NOMO-1 treated with DMSO at 0.1 percent for 48 hours (cell line): Measurements from ENCODE around the gene AMHR2.

Experiments
- DNase-seq: peaks from one replicate; lab custom pipeline; 2025; ENCODE audit not compliant: unreplicated experiment; lab: John Stamatoyannopoulos, UW

AMHR2 gene

DNA sequence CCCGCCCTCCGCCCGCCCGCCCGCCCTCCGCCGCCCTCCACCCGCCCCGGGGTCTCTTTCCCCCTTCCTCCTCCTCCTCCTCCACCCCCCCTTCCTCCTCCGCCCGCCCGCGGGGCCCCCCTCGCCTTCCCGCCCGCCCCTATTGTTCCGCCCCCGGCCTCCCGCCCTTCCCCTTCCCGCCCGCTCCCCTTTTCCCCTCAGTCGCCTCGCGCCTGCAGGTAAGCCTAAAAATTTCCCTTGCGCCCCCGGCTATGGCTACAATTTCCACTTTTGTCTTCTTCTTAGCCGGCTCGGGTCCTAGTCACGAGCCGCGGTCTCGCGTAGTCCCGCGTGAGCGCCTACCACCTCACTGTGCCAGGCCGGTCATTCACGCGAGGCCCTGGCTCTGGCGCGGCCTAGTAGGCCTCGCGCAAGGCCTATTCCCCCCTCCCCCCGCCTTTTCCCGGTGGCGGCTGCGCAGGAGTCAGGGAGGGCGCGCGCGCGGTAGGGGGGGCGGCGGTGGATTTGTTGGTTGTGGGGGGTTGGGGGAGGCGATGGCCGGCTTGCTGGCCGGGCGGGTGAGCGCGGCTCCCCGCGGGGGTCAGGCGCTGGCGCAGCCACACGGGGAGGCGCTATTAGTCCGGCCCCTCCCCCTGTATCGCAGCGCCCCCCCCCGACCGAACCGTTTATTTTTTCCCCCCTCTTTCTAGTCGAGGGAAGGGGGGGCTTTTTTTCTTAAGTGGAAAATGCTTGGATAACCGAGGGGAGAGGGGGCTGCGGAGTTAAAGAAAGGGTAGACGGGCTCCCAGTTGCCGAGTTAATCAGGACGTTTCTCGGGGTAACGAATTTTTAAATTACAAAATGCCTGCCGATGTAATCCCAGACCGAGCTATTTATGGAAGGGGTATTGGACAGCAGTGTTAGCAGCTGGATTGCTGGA, 28.8 kb downstream of the AMHR2 start:
- peak; percentile 49 for DNase-seq

DNA sequence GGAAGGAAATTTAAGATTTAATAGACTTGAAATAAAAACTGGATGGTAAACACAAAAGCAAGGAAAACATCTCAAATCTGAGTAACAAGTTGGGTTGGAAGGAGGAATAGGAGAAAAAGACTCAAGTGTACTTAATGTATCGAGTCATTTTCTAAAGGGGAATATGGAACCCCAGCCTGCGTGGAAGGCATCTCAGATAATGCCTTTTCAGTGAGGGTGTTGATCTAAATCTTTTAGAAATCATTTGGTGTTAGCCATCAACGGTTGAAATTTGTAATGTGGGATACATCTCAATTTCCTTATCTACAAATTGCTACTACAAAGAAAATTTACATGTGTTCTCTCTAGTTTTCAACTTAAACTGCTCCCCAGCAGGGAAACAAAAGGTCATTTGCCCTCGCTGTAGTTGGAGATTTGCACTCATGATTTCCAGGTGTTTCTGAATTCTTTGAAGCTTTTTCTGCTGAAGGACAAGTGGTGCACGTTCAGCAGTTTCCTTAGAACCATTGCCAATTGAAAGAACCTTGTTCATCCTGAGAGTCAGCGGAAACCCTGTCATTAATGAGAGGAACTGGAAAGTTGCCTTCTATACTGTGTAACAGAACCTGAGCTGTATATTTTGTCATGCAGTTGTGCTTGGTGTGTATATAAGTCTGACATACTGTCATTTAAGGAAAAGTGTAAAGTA, 30.4 kb downstream of the AMHR2 start:
- DNase-seq = no peak

DNA sequence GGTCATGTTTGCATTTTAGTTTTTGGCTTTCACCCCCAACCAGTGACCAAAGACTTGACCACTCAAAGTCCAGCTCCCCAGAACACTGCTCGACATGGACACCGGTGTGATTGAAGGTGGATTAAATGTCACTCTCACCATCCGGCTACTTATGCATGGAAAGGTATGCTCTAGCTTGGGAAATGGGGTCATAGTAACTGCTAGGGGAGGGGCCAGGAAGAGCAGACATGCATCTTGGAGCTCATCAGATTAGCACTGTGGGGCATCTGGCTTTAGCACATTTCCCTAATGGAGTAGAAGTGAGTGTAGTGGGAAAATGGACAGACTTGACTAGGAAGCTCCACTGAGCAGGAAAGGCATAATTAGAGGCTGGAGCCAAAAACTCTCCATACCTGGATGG, 31.1 kb downstream of the AMHR2 start:
- no peak for DNase-seq

DNA sequence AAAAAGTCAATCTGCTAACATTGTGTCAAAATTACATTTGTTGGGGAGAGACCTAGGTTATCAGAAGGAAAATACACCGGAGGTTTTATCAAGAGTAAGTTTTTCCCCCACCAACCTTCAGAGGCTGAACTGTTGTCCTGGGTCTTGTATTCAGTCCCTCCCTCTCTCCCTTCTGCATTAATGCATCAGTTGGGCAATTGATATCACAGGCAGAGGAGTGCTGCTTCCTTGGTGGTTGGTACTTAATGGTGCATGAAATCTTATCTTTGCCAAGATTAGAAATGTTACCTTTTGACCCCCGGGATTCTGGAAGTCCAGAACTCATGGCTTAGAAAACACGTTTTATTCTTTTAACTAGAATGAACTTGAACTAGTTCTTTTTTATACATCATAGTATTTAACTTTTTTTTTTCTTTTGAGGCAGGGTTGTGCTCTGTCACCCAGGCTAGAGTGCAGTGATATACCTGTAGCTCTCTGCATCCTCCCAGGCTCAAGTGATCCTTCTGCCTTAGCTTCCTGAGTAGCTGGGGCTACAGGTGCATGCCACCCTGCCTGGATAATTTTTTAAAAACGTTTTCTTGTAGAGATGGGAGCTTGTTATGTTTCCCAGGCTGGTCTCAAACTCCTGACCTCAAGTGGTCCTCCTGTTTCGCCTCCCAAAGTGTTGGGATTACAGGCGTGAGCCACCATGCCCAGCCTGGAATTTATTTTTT, 33.2 kb downstream of the AMHR2 start:
- DNase-seq = no peak

DNA sequence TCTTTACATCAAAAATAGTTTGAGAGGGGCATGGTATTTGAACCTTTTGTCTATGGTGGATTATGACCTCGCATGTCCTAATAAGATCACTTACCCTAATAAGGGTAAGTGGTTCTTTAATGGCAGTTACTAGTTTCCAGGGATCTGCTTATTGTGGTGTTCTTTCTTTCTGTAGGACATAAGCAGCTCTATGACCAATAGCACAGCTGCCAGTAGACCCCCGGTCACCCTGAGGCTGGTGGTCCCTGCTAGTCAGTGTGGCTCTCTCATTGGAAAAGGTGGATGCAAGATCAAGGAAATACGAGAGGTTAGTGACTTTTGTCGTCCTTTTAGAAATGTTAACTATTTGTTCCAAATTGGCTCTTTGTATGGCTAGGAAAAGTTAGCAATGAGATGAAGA, 35.4 kb downstream of the AMHR2 start:
- no peak for DNase-seq

DNA sequence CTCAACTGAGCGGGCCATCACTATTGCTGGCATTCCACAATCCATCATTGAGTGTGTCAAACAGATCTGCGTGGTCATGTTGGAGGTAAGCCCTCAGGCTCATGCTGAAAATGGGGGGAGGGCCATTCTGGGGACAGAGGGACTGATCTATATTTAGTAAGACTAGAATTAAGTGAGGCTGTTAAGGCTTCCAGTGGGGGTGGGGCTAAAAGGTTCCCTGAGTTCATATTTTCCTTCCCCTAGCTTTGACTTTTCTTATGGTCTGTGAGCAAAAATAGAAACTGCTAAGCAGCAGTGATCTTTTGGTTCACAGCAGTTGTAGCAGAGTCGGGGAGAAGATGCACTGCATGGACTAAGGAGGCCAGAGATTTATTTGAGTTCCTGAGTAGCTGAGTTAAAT, 37.4 kb downstream of the AMHR2 start:
- DNase-seq = no peak

DNA sequence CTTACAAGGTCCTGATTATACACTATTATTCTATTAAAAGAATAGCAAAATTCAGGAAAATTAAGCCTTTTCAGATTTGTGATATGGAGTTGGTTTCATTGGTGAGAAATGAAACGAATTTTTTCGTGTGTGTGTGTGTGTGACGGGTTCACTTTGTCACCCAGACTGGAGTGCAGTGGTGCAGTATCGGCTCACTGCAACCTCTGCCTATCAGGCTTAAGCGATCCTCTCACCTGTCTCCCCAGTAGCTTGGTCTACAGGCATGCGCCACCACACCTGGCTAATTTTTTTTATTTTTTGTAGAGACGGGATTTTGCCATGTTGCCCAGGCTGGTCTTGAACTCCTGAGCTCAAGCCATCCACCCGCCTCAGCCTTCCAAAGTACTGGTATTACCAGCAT, 37.9 kb downstream of the AMHR2 start:
- no peak for DNase-seq

DNA sequence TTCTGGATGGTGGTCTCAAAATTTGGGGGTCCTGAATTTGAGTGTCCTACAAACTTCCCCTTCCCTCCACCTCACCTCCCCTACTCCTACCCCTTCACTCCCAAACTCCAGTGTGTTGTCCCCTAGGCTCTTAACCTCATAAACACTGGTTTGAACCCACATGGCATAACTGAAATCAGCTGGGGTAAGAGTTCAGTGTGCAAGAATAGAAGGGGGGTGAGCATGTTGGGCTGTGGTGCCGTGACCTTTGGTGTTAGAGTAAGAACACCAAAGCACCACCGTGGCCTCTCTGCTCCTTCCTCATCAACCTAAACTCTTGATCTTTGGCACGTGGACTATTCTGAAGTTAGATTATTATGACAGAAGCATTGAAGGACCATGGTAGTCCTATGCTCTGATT, 39.3 kb downstream of the AMHR2 start:
- no peak for DNase-seq

DNA sequence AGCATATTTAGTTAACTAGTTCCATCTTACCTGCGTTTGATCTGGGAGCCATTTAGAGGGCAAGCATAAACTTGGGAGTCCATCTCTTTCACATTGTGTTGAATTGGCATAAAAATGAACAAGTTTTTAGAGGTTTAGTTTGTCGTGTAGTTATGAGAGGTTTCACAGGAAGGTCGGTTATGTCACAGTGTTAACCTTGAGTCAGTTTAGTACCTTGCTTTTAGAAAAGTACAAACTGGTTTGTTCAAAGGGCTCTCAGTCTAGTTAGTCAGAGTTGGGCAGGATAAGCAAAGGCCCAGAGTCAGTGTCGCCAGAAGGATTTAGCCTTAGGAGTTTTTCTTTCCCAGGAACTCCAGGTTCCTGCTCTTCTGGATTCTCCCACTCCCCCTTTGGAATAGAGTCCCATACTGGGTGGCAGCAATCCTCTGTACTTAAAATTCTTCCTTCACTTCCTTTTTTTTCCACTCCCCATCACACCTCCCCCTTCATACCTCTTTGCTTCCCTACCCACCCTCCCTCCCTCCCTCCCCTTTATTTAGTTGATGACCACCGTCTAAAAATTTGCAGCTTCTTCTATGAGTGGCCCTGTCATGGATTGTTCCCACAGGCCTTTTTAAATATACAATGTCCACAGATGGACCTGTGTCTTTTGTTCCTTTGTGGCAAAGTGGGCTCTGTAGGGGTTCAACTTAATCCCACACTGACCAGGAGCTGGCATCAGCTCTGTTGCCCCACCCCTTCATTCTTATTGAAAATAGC, 40.3 kb downstream of the AMHR2 start:
- no peak for DNase-seq

DNA sequence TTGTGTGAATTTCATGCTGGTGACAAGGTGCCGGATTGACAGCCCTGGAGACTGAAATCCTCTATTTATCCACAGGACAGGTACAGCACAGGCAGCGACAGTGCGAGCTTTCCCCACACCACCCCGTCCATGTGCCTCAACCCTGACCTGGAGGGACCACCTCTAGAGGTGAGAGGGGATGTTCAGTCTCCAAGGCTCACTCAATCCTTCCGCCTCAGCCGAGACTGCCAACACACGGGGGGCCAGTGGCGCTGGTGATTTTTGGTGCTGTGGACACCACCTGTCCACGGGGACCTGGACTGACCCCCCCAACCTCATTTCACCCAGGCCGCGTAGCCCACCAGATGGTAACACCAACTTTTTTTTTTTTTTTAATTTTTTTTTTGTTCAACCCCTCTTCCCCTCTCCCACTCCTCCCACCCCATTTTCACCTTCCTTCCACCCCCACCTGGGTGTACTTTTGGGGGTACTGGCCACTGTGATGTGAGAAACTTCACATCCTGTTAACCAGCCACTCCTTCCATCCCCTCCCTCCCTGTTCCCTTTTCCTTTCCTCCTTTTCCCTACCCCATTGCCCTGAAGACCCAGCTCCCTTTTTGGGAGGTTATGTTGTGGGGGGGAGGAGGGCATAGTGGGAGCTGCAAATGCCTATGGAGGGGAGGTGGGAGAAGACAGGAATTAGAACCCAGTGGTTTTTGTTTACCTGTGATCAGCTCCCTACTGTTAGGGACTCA, 41.2 kb downstream of the AMHR2 start:
- no peak for DNase-seq

DNA sequence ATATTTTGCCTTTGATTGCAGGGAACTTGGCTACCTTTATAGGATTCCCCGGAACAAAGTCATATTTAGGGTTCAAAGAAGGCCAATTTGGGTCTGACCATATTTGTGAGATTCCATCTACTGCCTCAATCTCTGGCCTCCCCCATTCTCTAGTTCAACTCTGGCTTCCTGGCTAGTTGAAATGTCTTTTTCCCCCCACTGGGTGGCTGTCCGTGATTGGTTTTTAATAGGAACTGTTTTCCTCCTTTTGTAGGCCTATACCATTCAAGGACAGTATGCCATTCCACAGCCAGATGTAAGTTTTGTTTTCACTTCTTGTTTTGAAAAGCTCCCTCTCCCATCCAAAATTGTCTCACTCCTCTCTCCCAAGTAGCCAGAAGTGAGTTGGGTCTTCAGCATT, 42.0 kb downstream of the AMHR2 start:
- no peak for DNase-seq

DNA sequence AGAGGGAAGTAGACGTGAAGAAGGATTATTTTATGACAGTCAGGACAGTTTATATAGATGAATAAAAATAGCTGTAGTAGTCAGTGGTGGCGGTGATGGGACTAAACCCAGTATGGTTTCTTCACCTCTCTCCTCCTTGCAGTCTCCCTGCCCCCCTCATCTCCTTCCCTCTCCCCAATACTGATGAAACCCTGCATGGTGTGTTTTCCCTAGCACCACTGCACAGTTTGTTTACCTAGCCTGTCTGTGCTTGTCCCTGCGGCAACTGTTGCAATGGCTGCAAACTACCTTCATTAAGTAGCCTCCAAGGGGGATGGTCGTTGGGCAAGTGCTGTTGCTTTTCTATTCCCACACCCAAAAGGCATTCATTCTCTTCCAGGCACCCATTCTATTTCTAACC, 43.0 kb downstream of the AMHR2 start:
- no peak for DNase-seq

DNA sequence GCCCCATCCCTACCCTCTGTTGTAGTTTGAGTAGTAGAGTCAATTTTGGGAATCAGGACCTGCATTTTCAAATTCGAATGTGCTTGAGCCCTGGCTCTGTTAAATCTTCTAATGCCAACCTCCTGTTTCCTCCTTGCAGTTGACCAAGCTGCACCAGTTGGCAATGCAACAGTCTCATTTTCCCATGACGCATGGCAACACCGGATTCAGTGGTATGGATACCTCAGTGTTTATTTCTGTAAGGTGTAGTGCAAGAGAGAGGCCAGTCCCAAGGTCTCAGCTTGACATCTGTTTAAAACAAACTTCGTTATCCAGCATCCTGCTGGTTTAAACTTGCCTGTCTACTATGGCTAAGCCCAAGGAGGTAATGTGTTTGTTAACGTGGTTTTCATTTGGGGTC, 43.4 kb downstream of the AMHR2 start:
- DNase-seq = no peak

DNA sequence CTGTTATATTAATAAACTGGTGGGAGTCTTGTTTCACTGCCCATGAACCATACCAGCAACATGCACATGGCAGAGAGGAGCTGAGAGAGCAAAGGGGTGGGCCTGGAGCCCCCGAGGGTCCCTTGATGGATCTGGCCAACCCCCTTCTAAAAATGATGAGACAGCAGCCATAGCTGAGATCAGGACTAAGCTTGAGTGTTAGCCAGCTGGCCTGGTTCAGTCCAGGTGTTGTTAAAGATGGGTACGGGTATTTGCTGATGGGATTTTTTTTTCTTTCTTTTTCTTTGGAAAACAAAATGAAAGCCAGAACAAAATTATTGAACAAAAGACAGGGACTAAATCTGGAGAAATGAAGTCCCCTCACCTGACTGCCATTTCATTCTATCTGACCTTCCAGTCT, 44.2 kb downstream of the AMHR2 start:
- DNase-seq = no peak

DNA sequence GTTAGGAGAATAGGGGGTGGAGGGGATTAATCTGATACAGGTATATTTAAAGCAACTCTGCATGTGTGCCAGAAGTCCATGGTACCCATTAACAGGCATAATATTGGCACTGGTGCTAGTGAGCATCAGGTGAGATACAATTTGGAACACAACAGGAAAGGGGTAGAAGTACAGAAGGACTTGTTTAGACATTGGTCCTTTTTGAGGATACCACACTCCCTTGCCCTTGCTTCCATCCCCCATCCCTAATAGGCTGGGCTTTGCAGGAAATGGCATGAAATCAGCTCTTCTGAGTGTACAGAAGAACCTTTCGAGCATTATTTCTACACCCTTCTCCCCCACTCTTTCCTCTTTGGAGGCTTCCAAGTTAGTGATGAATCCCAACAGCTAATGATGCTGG, 44.6 kb downstream of the AMHR2 start:
- no peak for DNase-seq

DNA sequence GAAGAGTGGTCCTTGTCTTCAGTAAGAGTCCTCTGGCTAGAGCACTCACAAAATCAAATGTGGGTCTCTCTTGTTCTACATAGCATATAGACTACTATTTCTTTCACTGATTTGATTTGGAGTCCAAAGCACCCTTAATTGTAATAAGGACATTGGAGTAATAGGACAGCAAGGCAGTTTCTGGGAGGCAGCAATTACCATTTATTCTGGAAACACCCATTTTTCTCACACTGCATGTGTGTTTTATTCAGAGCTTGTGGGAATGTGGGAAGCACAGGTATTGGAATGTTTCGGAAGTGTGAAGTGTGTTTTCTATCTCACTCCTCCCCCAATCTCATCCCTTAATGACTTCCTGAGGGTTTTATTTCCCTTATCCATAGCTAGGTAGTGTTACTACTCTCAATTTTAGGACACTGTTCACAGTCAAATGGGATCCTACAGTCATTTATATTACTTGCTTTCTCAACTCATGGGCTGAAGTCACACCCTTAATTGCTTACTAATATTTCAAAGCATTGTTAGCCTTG, 48.5 kb downstream of the AMHR2 start:
- DNase-seq = no peak

DNA sequence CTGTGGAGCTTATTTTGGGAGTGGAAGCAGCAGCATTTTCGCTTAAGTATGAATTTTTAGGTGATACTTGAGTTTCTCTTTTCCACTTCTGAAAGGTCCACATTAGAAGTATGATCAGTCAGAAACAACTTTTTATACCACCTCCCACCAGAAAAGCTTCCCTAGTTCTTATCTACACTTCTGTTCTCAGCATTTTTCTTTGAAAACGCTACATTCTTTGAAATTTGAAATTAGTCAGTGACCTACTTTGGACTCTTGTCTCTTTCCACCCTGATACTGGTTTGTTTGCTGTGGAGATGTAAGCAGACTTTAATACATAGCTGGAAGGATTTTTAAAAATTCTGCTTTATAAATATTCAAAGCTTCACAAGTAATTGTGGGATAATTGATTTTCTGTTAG, 50.4 kb downstream of the AMHR2 start:
- no peak for DNase-seq

DNA sequence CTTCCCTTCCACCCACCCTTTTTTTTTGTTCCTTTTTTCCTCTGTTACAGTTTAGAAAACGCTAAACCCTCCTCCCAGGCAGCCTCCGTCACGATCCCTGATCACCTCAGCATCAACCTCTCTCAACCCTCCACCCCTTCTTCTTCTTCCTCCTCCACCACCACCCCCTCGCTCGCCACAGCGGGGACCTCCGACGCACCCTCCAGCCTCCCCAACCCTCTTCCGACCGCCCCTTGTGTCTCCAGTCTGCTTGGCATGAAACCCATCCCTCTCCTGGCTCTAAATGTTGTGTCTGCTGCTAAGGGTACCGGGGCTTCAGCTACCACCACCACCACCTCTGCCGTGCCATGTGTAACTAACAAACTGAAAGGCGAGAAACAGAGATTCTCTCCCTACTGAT, 51.2 kb downstream of the AMHR2 start:
- DNase-seq = no peak

DNA sequence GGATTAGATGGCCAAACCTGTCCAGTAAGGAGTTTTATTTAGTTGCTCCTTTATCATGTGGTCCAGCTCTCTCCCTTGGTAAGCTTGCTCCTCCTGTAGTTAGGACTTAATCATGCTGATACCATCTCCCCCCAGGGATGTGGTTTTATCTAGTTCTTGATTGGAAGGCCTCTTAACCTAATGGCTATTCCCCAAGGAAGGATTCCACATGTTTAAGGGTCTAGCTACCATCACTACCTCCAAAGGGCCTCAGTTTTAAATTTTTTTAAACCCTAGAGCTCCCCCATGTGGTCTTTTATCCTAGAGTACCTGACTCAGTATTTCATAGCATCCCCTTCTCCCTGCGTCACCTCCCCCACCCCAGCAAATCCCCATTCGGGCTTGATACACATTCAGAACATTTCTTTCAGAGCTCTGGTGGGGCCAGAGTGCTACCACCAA, 53.1 kb downstream of the AMHR2 start:
- DNase-seq = no peak

DNA sequence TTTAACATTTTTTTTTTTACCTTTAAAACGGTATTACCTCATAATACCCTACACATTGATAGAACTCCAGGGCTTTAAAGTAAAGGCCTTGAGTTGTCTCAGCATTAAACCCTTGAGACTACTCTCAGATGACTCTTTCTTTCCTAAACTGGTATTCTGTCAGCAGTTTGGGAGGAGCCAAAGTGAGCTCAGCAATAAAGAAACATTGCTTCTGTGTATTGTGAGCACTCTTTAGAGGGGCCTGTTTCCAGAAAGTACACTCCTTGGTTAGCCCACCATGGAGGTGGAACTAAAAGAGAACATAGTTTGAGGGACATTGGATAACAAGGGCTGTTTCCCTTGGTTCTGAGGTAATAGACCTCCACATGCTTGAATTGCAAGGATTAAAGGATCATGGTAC, 55.2 kb downstream of the AMHR2 start:
- DNase-seq = no peak
